Testis (tissue), 2 donors: ENCODE measurements around the gene CRAT.

Experiments
- POLR2A ChIP-seq: fragments of 450-650 bp; IDR thresholded peaks from one replicate; pipeline ENCODE4 v1.6.1; 2017; ENCODE audit warnings: antibody characterized with exemption, mild to moderate bottlenecking, moderate library complexity
- TF ChIP-seq, protein P1 (sequence below), 3 experiments: fragments of 450-650 bp in 2 of 3; fragments of 200-600 bp in 1 of 3; sonication (generic) in 1 of 3; IDR thresholded peaks; one replicate each; pipeline ENCODE4 v1.5.1; 2016 to 2019; ENCODE audit warnings: antibody characterized with exemption in 3 of 3, mild to moderate bottlenecking in 2 of 3, moderate library complexity in 1 of 3

DNA sequence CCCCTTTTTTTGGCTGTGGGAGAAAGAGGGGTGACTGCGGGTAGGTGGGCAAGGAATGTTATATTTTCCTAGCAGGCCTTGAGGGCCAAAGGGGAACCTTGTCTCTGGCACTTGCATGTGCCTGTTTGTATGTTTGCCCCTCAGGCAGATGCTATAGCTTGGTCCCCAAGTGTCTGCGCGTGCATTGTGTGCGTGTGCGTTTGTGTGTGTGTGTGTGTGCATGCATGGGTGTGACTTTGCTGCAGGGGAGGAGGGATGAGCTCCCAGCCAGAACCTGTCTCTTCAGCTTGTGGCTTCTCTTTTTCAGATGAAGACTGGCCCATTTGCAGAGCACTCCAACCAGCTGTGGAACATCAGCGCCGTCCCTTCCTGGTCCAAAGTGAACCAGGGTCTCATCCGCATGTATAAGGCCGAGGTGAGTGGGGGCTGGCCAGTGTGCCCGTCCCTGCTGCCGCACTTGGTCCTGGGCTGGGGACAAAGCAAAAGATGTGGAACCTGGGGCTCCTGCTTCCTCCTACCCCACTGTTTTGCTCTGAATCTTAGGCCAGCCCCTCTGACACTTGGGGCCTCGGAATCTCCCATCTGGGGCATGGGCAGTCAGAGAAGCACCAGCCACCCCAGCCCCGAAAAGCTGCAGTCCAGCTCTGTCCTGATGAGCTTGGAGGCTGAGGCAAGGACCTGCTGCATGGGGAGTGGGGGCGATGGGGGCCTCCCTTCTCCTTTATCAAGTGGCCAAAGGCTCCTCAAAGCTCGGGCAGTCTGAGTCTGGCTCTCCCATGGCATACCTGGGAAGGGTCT is 31.7 kb upstream of the CRAT start:
- TF ChIP-seq, protein P1, sequence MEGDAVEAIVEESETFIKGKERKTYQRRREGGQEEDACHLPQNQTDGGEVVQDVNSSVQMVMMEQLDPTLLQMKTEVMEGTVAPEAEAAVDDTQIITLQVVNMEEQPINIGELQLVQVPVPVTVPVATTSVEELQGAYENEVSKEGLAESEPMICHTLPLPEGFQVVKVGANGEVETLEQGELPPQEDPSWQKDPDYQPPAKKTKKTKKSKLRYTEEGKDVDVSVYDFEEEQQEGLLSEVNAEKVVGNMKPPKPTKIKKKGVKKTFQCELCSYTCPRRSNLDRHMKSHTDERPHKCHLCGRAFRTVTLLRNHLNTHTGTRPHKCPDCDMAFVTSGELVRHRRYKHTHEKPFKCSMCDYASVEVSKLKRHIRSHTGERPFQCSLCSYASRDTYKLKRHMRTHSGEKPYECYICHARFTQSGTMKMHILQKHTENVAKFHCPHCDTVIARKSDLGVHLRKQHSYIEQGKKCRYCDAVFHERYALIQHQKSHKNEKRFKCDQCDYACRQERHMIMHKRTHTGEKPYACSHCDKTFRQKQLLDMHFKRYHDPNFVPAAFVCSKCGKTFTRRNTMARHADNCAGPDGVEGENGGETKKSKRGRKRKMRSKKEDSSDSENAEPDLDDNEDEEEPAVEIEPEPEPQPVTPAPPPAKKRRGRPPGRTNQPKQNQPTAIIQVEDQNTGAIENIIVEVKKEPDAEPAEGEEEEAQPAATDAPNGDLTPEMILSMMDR (IDR thresholded peaks at IDR 0.05) = no peak
- TF ChIP-seq POLR2A = no peak
